ENCODE results near the gene NOB1. TPM values are rescaled to one million over a fixed set of nuclear protein-coding genes. Genes with fewer than 3 reads are reported as not detected.
"Not testable (repeated sequence)": the region's sequence is repeated elsewhere in the genome, so short reads cannot be mapped to it uniquely, and the experiment has no call there.

The NOB1 gene
- 132 and 133 TPM in 2 replicates for total RNA-seq

- Mint-ChIP-seq H3K4me3 (peak within 1 kb of the TSS; percentile 99), H3K27ac (peak within 1 kb of the TSS; percentile 98), H3K27me3 (ENCODE audit: insufficient read depth) (peaks cover 2% of the 10 kb centered on the region), H3K9me3 (no peaks in the 10 kb centered on the region), H3K4me1 (ENCODE audit: low read depth) (peaks cover 32% of the 10 kb centered on the region), H3K36me3 (ENCODE audit: low read depth) (peaks cover 26% of the 10 kb centered on the region)
- peak; percentile 97 for DNase-seq (ENCODE audit: low spot score)
- intact Hi-C loops (cut with micrococcal nuclease), result loop anchor here (1.0 to 2.0 kb wide), 7 partner anchors 8 to 443 kb away; partner anchors contain the start of genes COG8, NIP7, NQO1 and VPS4A
These were observed at the start of gene NOB1 for GRCh38 chr16:69754469-69755310. TSS of gene NOB1 (minus strand) at chr16:69754926. CDS start at chr16:69754910, 16 bp downstream.

GRCh38 chr16:69804297-69804696 lies 49.6 kb upstream of the NOB1 start:
- Mint-ChIP-seq H3K27ac (no peak overlapping the region), H3K4me3 (no peak overlapping the region), H3K4me1 (ENCODE audit: low read depth) (no peaks in the 10 kb centered on the region), H3K9me3 (no peaks in the 10 kb centered on the region), H3K36me3 (ENCODE audit: low read depth) (peaks cover 12% of the 10 kb centered on the region), H3K27me3 (ENCODE audit: insufficient read depth) (no peaks in the 10 kb centered on the region)
- intact Hi-C loops (cut with micrococcal nuclease), result no loop called here
- no peak for DNase-seq (ENCODE audit: low spot score)

GRCh38 chr16:69799611-69800031 lies 44.9 kb upstream of the NOB1 start:
- H3K36me3 Mint-ChIP-seq (ENCODE audit: low read depth), result peaks cover 14% of the 10 kb centered on the region
- no peak overlapping the region for H3K27ac Mint-ChIP-seq
- no peaks in the 10 kb centered on the region for H3K9me3 Mint-ChIP-seq
- no peak overlapping the region for H3K4me3 Mint-ChIP-seq
- H3K4me1 Mint-ChIP-seq (ENCODE audit: low read depth), result no peaks in the 10 kb centered on the region
- H3K27me3 Mint-ChIP-seq (ENCODE audit: insufficient read depth), result no peaks in the 10 kb centered on the region
- intact Hi-C loops (cut with micrococcal nuclease), result no loop called here
- DNase-seq (ENCODE audit: low spot score), result no peak

GRCh38 chr16:69798466-69798865 lies 43.7 kb upstream of the NOB1 start:
- H3K4me1 Mint-ChIP-seq (ENCODE audit: low read depth), result no peaks in the 10 kb centered on the region
- intact Hi-C loops (cut with micrococcal nuclease), result no loop called here
- no peaks in the 10 kb centered on the region for H3K9me3 Mint-ChIP-seq
- H3K36me3 Mint-ChIP-seq (ENCODE audit: low read depth), result peaks cover 11% of the 10 kb centered on the region
- DNase-seq (ENCODE audit: low spot score), result no peak
- no peaks in the 10 kb centered on the region for H3K27me3 Mint-ChIP-seq (ENCODE audit: insufficient read depth)
- H3K27ac Mint-ChIP-seq, result no peak overlapping the region
- H3K4me3 Mint-ChIP-seq, result no peak overlapping the region

GRCh38 chr16:69796285-69797118 lies 41.8 kb upstream of the NOB1 start:
- peak; percentile 6 for DNase-seq (ENCODE audit: low spot score)
- peaks cover 9% of the 10 kb centered on the region for H3K36me3 Mint-ChIP-seq (ENCODE audit: low read depth)
- H3K27ac Mint-ChIP-seq, result no peak overlapping the region
- intact Hi-C loops (cut with micrococcal nuclease), result loop anchor here (1.0 kb wide), 1 partner anchor 134 kb away; no protein-coding TSS in a partner anchor
- no peaks in the 10 kb centered on the region for H3K4me1 Mint-ChIP-seq (ENCODE audit: low read depth)
- no peak overlapping the region for H3K4me3 Mint-ChIP-seq
- H3K9me3 Mint-ChIP-seq, result no peaks in the 10 kb centered on the region
- H3K27me3 Mint-ChIP-seq (ENCODE audit: insufficient read depth), result no peaks in the 10 kb centered on the region

GRCh38 chr16:69794486-69794885 lies 39.8 kb upstream of the NOB1 start:
- no peaks in the 10 kb centered on the region for H3K27me3 Mint-ChIP-seq (ENCODE audit: insufficient read depth)
- no peak overlapping the region for H3K27ac Mint-ChIP-seq
- peaks cover 5% of the 10 kb centered on the region for H3K36me3 Mint-ChIP-seq (ENCODE audit: low read depth)
- no peaks in the 10 kb centered on the region for H3K4me1 Mint-ChIP-seq (ENCODE audit: low read depth)
- no peaks in the 10 kb centered on the region for H3K9me3 Mint-ChIP-seq
- no peak overlapping the region for H3K4me3 Mint-ChIP-seq
- intact Hi-C loops (cut with micrococcal nuclease), result no loop called here
- DNase-seq (ENCODE audit: low spot score), result no peak

GRCh38 chr16:69793526-69793925 lies 38.8 kb upstream of the NOB1 start:
- Mint-ChIP-seq H3K36me3 (ENCODE audit: low read depth) (peaks cover 1% of the 10 kb centered on the region), H3K9me3 (no peaks in the 10 kb centered on the region), H3K27me3 (ENCODE audit: insufficient read depth) (no peaks in the 10 kb centered on the region), H3K4me3 (no peak overlapping the region), H3K27ac (no peak overlapping the region), H3K4me1 (ENCODE audit: low read depth) (no peaks in the 10 kb centered on the region)
- no peak for DNase-seq (ENCODE audit: low spot score)
- intact Hi-C loops (cut with micrococcal nuclease), result no loop called here

GRCh38 chr16:69791391-69791847 lies 36.7 kb upstream of the NOB1 start:
- DNase-seq (ENCODE audit: low spot score); H3K4me1 Mint-ChIP-seq (ENCODE audit: low read depth); H3K9me3 Mint-ChIP-seq; H3K27me3 Mint-ChIP-seq (ENCODE audit: insufficient read depth); intact Hi-C loops (cut with micrococcal nuclease); H3K4me3 Mint-ChIP-seq; H3K36me3 Mint-ChIP-seq (ENCODE audit: low read depth); H3K27ac Mint-ChIP-seq: not testable (repeated sequence)

GRCh38 chr16:69787883-69788282 lies 33.2 kb upstream of the NOB1 start:
- no peak overlapping the region for H3K27ac Mint-ChIP-seq
- DNase-seq (ENCODE audit: low spot score), result no peak
- H3K9me3 Mint-ChIP-seq, result no peaks in the 10 kb centered on the region
- H3K27me3 Mint-ChIP-seq (ENCODE audit: insufficient read depth), result no peaks in the 10 kb centered on the region
- H3K4me1 Mint-ChIP-seq (ENCODE audit: low read depth), result no peaks in the 10 kb centered on the region
- intact Hi-C loops (cut with micrococcal nuclease), result no loop called here
- H3K36me3 Mint-ChIP-seq (ENCODE audit: low read depth), result peaks cover 19% of the 10 kb centered on the region
- no peak overlapping the region for H3K4me3 Mint-ChIP-seq

- Mint-ChIP-seq H3K27ac (no peak overlapping the region), H3K4me1 (ENCODE audit: low read depth) (no peaks in the 10 kb centered on the region), H3K27me3 (ENCODE audit: insufficient read depth) (no peaks in the 10 kb centered on the region), H3K36me3 (ENCODE audit: low read depth) (peaks cover 19% of the 10 kb centered on the region), H3K9me3 (no peaks in the 10 kb centered on the region), H3K4me3 (no peak overlapping the region)
- intact Hi-C loops (cut with micrococcal nuclease), result no loop called here
- no peak for DNase-seq (ENCODE audit: low spot score)
These were observed 29.9 kb upstream of the NOB1 start for GRCh38 chr16:69784586-69784985.

GRCh38 chr16:69781118-69781517 lies 26.4 kb upstream of the NOB1 start:
- no peak overlapping the region for H3K4me3 Mint-ChIP-seq
- intact Hi-C loops (cut with micrococcal nuclease), result no loop called here
- no peak for DNase-seq (ENCODE audit: low spot score)
- H3K27me3 Mint-ChIP-seq (ENCODE audit: insufficient read depth), result no peaks in the 10 kb centered on the region
- peaks cover 13% of the 10 kb centered on the region for H3K36me3 Mint-ChIP-seq (ENCODE audit: low read depth)
- H3K4me1 Mint-ChIP-seq (ENCODE audit: low read depth), result no peaks in the 10 kb centered on the region
- peaks cover 3% of the 10 kb centered on the region for H3K9me3 Mint-ChIP-seq
- H3K27ac Mint-ChIP-seq, result no peak overlapping the region

- peaks cover 20% of the 10 kb centered on the region for H3K36me3 Mint-ChIP-seq (ENCODE audit: low read depth)
- H3K4me3 Mint-ChIP-seq, result no peak overlapping the region
- intact Hi-C loops (cut with micrococcal nuclease), result no loop called here
- no peaks in the 10 kb centered on the region for H3K27me3 Mint-ChIP-seq (ENCODE audit: insufficient read depth)
- peaks cover 12% of the 10 kb centered on the region for H3K9me3 Mint-ChIP-seq
- H3K27ac Mint-ChIP-seq, result no peak overlapping the region
- no peaks in the 10 kb centered on the region for H3K4me1 Mint-ChIP-seq (ENCODE audit: low read depth)
- no peak for DNase-seq (ENCODE audit: low spot score)
These were observed 25.0 kb upstream of the NOB1 start for GRCh38 chr16:69779724-69780123.

- no peak for DNase-seq (ENCODE audit: low spot score)
- Mint-ChIP-seq H3K27me3 (ENCODE audit: insufficient read depth) (no peaks in the 10 kb centered on the region), H3K36me3 (ENCODE audit: low read depth) (peaks cover 15% of the 10 kb centered on the region), H3K9me3 (peaks cover 12% of the 10 kb centered on the region), H3K4me1 (ENCODE audit: low read depth) (peaks cover 16% of the 10 kb centered on the region), H3K4me3 (no peak overlapping the region), H3K27ac (no peak overlapping the region)
- intact Hi-C loops (cut with micrococcal nuclease), result no loop called here
These were observed 20.8 kb upstream of the NOB1 start for GRCh38 chr16:69775563-69775962.
